ENCODE results near the gene GALNTL6.

- TF ChIP-seq POLR2AphosphoS5 (IDR thresholded peaks at IDR 0.05; ENCODE audit: low read depth, low read length) = no peak
- TF ChIP-seq POLR2A (IDR thresholded peaks at IDR 0.05; ENCODE audit: low read depth, low read length) = no peak
- TF ChIP-seq PAX5 (IDR thresholded peaks at IDR 0.05; ENCODE audit: insufficient read depth, low read length, severe bottlenecking) = no peak
- TF ChIP-seq POU2F2 (IDR thresholded peaks at IDR 0.05; ENCODE audit: low read depth, low read length) = no peak
- no peak for TF ChIP-seq TAF1 (IDR thresholded peaks at IDR 0.05; ENCODE audit: low read depth, low read length)
Observed at GRCh38 chr4:171962110-171962509, 148.9 kb downstream of the GALNTL6 start.
